ENCODE results near the gene PPFIBP2. TPM values are rescaled to one million over a fixed set of nuclear protein-coding genes. Genes with fewer than 3 reads are reported as not detected.

PPFIBP2 gene
- total RNA-seq, 4 donors from 2014 or later: 68.2 to 139 (median 76.2) TPM

DNA sequence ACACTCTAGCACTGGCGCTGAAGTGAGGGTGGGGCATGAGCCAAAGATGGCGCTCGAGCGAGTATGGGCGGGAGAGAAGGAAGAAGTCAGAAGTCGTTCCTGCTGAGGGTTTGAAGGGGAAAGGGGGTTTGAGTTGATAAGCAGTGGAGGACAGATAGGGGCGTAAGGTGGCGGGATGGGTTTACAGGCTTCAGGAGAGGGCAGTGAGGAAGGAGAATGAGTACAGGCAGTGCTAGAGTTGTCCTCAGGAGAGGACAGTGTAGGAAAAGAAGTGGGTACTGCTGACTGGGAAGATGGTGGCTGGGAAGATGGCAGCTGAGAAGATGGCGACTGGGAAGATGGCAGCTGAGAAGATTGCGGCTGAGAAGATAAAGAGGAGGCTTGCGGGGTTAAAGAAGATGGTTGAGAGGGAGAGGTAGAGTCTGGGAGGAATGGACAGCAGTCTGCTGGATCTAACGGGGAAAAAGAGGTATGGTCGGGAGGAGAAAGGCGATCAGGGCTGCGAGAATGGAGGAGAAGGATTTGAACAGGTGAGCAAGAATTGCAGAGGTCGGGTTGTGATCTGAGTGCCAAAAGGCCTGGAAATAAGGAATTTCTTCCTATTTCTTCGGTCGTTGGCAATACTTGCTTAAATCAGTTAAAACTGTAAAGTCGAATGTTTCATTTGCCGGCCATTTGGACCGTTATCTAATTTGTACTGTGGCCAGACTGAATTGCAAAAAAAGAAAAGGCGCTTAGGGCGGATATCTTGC lies 5.2 kb downstream of the PPFIBP2 start:
- Histone ChIP-seq H3K9me3 (no peaks in the 10 kb centered on the region), H3K36me3 (no peaks in the 10 kb centered on the region), H3K4me3 (no peak overlapping the region), H3K27ac (no peak overlapping the region), H3K4me1 (peaks cover 56% of the 10 kb centered on the region), H3K27me3 (no peaks in the 10 kb centered on the region)
- 94% methylated on average over 23 of the region's 23 CpGs for WGBS
- no peak for TF ChIP-seq POLR2A (IDR thresholded peaks at IDR 0.05)
- TF ChIP-seq POLR2AphosphoS5 (IDR thresholded peaks at IDR 0.05): no peak
- TF ChIP-seq, protein P1, sequence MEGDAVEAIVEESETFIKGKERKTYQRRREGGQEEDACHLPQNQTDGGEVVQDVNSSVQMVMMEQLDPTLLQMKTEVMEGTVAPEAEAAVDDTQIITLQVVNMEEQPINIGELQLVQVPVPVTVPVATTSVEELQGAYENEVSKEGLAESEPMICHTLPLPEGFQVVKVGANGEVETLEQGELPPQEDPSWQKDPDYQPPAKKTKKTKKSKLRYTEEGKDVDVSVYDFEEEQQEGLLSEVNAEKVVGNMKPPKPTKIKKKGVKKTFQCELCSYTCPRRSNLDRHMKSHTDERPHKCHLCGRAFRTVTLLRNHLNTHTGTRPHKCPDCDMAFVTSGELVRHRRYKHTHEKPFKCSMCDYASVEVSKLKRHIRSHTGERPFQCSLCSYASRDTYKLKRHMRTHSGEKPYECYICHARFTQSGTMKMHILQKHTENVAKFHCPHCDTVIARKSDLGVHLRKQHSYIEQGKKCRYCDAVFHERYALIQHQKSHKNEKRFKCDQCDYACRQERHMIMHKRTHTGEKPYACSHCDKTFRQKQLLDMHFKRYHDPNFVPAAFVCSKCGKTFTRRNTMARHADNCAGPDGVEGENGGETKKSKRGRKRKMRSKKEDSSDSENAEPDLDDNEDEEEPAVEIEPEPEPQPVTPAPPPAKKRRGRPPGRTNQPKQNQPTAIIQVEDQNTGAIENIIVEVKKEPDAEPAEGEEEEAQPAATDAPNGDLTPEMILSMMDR (IDR thresholded peaks at IDR 0.05): no peak
- no peak for TF ChIP-seq EP300 (IDR thresholded peaks at IDR 0.05)
- DNase-seq (ENCODE audit: low spot score in 2 of 2): no peak

- 86% methylated on average over 18 of the region's 18 CpGs for WGBS
- no peaks in the 10 kb centered on the region for H3K36me3 ChIP-seq
- H3K27me3 ChIP-seq: no peaks in the 10 kb centered on the region
- H3K4me1 ChIP-seq: peaks cover 58% of the 10 kb centered on the region
- peak overlapping the region; percentile 39 for H3K27ac ChIP-seq
- no peak overlapping the region for H3K4me3 ChIP-seq
- TF ChIP-seq EP300 (IDR thresholded peaks at IDR 0.05): no peak
- TF ChIP-seq POLR2A (IDR thresholded peaks at IDR 0.05): no peak
- TF ChIP-seq, protein P1 (IDR thresholded peaks at IDR 0.05): no peak
- no peak for TF ChIP-seq POLR2AphosphoS5 (IDR thresholded peaks at IDR 0.05)
- no peak for DNase-seq (ENCODE audit: low spot score in 2 of 2)
- H3K9me3 ChIP-seq: no peaks in the 10 kb centered on the region
These were observed 6.5 kb downstream of the PPFIBP2 start for GRCh38 chr11:7520011-7520942.

DNA sequence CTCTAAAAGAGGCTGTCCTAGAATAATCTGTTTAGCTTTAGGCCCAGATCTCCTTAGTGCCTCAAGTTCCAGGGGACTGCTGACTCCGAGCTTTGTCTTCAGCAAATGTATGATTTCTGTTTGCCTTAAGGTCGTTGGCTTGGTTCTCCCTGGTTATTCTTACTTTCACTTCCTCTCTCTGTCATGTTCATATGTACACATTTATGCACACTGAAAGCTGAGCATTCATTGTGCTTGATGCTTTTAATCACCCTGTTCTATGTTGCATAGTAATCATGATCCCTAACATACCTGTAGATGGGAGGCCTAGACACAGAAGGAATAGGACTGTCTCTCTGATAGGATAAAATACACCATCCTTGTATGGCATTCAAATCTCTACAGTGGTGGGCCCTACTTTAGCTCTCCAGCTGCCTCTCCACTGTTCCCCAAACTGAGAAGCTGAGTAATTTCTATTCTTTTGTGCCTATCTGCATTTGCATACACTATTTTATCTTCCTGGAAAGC lies 7.2 kb downstream of the PPFIBP2 start:
- Histone ChIP-seq H3K4me3 (no peak overlapping the region), H3K27me3 (no peaks in the 10 kb centered on the region), H3K27ac (peak overlapping the region; percentile 39), H3K4me1 (peaks cover 54% of the 10 kb centered on the region), H3K36me3 (no peaks in the 10 kb centered on the region), H3K9me3 (no peaks in the 10 kb centered on the region)
- WGBS: 27% methylated on average over 2 of the region's 2 CpGs
- no peak for DNase-seq (ENCODE audit: low spot score in 2 of 2)
- TF ChIP-seq POLR2AphosphoS5 (IDR thresholded peaks at IDR 0.05) (no peak), EP300 (IDR thresholded peaks at IDR 0.05) (no peak), POLR2A (IDR thresholded peaks at IDR 0.05) (no peak)
- TF ChIP-seq, protein P1 (IDR thresholded peaks at IDR 0.05): no peak

GRCh38 chr11:7522121-7522520 lies 8.3 kb downstream of the PPFIBP2 start:
- H3K4me3 ChIP-seq: no peak overlapping the region
- 79% methylated on average over 4 of the region's 4 CpGs for WGBS
- no peaks in the 10 kb centered on the region for H3K36me3 ChIP-seq
- H3K27ac ChIP-seq: peak overlapping the region; percentile 20
- H3K27me3 ChIP-seq: no peaks in the 10 kb centered on the region
- peaks cover 52% of the 10 kb centered on the region for H3K4me1 ChIP-seq
- H3K9me3 ChIP-seq: no peaks in the 10 kb centered on the region
- no peak for TF ChIP-seq POLR2AphosphoS5 (IDR thresholded peaks at IDR 0.05)
- TF ChIP-seq EP300 (IDR thresholded peaks at IDR 0.05): no peak
- no peak for TF ChIP-seq POLR2A (IDR thresholded peaks at IDR 0.05)
- TF ChIP-seq, protein P1 (IDR thresholded peaks at IDR 0.05): no peak
- no peak for DNase-seq (ENCODE audit: low spot score in 2 of 2)

- no peak for DNase-seq (ENCODE audit: low spot score in 2 of 2)
- TF ChIP-seq POLR2AphosphoS5 (IDR thresholded peaks at IDR 0.05): no peak
- TF ChIP-seq, protein P1 (IDR thresholded peaks at IDR 0.05): no peak
- Histone ChIP-seq H3K27me3 (no peaks in the 10 kb centered on the region), H3K27ac (peak overlapping the region; percentile 20), H3K9me3 (no peaks in the 10 kb centered on the region), H3K36me3 (no peaks in the 10 kb centered on the region), H3K4me1 (peaks cover 52% of the 10 kb centered on the region), H3K4me3 (no peak overlapping the region)
- whole genome bisulfite sequencing: 90% methylated on average over 4 of the region's 4 CpGs
These were observed 8.7 kb downstream of the PPFIBP2 start for GRCh38 chr11:7522546-7522945.
